ENCODE data around the gene CADPS.

The CADPS gene

DNA sequence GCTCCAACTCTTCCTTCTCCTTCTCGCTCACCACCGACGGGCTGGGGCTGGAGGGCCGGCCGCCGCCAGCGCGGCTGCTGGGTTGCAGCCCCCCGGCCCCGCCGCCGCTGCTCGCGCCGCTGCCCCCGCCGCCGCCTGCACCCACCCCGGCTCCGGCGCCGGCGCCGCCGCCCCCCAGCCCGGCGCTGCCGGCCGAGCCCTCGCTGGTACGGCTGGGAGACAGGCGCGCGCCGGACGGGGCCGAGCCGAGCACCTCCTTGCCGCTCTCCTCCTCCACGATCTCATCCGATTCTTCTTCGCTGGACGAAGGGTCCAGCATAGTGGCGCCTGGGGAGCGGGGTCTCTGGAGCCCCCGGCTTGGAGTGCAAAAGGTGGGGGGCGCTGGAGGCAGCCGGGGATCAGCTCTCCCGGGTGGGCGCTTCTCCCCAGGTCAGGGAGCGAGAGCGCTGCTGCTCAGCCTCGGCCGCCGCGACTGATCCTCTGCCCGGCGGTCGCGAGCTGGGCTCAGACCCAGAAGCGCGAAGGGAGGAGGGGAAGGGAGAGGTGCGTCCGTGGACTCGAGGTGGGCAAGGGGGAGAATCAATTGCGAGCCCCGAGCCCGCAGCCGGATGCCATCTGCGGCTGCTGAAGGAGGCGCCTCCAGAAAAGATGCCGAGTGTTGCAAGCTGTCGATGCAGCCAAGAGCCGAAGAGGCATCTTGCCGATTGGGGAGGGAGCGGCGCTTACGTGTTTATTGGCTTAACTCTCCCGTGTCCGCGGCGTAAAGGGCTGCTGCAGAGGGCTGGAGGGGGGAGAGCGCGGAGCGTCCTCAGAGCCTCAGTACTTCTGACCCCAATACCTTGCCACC lies at the start of gene CADPS:
TSS of gene CADPS (minus strand) at position 706 of the 847 bp plus-strand sequence. CDS start at position 319, 387 bp downstream.
- DNase-seq, result no peak

DNA sequence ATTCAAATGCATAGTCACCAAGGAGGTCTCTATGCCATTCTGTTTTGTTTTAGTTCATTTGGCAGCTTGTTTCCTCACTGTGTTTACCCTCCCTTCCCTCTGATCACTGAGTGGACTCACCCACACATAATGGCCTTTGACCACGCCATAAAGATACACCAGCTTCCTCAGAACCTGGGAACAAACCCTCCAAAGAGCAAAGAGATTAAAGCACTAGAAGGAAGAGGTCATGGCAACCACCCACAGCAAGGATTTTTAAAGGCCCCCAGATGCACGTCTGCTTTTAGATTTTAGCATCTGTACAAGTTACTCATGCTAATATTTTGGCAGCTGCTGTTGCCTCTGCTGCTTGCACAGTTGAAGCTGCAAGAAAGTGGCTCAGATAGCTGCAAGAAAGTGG lies 47.9 kb upstream of the CADPS start:
- no peak for DNase-seq

DNA sequence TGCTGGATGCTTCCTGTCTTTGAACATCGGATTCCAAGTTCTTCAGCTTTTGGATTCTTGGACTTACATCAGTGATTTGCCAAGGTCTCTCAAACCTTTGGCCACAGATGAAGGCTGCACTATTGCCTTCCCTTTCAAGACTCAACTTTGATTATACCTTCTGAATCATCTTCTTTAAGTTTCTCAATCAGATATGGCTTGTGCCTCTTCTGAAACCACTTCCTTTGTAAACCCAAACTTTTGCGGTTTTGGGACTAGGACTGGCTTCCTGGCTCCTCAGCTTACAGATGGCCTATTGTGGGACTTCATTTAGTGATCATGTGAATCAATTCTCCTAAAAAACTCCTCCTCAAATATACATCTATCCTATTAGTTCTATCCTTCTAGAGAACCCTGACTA lies 47.1 kb upstream of the CADPS start:
- no peak for DNase-seq

DNA sequence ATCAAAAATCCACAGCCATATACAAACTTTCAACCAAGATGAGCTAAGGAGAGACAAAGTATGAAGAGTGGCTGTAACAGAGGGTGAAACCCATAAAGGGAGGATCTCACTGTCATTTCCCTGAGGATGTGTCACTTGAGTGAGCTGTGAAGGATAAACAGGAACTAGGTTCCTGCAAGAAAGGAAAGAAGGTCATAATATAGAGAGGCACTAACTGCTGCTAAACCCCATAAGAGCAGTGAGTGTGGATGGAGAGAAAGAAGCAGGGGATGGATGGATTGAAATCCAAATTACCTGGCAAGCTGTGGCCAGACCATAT lies 45.2 kb upstream of the CADPS start:
- no peak for DNase-seq

DNA sequence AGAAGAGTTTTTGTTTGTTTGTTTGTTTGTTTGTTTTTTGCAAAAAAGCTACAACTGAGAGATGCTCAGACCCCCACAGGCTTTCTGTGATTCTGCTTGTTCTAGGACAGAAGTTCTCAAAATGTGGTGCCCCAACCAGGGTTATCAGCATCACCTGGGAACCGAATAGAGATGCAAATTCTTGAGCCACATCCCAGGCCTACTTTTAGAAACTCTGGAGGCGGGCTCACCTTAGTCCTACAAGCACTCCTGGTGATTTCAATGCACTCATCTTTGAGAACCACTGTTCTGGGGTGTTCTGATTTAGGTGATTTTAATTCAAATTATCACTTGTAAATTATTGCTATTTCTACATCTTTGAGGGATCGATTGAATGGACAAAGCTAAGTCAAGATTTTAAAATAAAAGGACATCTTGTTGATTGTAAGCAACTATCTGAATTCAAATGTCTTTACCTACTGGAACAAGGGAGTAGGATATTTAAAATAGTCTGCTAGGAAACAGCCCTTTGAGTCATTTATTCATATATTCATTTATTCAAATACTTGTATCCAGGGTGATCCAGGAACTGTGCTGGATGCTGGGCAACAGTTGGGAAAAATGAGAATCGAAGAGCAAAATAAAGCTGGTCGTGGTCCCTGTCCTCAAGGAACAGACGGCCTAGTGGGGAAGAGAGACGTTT lies 44.7 kb upstream of the CADPS start:
- no peak for DNase-seq

DNA sequence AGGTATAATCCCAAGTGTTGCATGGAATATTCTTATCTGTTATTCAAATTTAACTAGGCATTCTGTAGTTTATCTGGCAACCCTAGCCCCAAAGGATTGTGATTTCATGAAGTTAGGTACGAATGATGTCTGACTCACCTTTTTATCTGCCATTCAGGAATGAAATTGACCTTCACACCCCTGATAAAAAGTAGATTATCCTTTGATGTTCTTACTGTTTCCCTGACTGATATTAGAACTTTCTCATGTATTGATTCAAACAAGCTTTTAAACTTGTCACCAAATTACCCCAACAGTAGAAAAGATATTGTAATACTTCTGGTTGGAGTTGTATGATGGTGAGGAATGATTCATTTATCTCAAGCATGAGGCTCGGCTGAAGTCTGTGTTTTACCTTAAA lies 43.6 kb upstream of the CADPS start:
- no peak for DNase-seq

DNA sequence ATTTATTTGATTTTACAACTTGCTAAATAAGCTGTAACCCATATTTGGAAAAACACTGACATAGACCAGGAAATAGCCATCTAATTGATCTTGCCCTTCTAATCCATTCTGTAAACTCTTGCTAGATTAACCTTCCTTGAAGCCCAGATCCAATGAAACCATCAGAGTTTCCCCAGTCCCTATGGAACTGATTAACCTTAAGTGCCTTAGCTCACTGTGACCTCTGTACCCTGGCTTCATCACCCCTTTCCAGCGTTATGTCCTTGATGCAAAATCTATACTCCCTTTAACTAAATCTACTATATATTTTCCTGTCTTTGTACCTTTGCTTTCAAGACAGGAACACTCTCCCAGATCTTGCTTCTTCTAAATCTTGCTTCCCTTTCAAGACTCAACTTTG lies 42.9 kb upstream of the CADPS start:
- no peak for DNase-seq

DNA sequence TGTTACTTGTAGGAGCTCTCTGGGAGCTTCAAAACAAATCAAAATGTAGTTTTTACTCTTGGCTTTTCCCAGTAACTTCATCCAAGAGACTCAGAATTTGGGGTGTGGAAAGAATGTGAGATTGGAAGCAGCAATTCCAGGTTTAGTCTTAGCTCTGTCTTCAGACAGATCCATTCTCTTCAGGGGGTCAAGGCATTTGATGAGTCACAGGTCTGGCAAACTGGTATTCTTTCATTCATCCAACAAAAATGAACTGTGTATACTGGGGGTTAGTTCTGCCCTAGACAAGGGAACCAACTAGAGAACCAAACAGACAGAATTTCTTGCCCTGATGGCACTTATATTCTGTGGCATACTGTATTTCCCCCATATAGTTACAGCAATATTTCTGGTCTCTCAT lies 36.3 kb upstream of the CADPS start:
- no peak for DNase-seq

DNA sequence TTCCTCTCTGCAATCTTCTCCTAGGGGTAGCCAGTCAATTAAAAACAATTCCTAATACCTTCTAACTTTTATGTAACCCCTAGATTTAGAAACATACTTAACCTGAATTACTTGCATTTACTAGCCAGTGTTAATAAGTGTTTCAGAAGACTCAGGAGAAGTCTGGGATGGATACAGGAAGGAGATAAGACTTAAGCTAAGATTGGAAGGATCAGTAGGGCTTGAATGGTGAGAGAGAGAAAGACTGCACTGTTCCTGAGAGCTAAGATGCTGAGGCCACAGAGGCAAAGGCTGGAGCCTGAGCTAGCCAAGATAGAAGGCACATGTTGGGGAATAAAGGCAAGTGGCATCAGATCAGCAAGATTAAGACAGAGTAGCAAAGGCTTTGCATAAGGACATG lies 30.1 kb upstream of the CADPS start:
- no peak for DNase-seq

DNA sequence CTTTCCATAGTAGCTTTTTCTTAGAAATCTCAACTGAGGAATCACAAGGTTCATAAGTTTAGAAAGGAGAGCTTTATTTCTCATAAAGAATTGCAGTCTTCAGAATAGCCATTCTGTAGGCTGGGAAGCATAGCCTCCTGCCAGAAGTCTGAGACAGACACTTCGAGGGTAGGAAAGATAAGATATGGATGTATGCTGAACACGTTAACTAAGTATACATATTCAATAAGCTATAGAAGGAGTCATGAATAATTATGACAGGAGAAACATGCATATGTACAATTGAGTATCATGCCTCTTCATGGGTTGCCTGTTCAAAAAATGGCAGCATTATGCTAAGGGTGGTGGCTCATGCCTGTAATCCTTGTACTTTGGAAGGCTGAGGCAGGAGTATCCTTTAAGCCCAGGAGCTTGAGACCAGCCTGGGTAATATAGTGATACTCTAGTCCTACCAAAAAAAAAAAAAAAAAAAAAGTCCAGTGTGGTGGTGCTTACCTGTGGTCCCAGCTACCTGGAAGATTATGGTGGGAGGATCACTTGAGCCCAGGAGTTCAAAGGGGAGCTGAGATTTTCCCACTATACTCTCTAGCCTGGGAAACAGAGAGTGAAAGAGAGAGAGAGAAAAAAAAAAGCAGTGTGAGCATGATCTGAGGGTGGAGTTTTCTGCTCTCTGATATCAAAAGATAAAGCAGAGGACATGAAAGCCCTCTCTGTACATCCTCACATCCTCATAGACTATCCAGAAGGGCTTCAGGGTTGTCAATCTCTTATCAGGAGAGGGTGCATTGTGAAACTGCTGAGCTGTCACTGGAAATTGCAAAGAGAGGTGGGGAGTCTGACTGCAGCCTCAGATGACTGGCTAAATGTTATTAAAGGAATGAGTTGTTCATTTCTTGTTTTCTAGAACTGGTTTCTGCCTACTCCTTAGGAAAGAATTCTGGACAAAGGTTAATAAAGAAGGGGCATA lies 23.6 kb upstream of the CADPS start:
- DNase-seq, result no peak

DNA sequence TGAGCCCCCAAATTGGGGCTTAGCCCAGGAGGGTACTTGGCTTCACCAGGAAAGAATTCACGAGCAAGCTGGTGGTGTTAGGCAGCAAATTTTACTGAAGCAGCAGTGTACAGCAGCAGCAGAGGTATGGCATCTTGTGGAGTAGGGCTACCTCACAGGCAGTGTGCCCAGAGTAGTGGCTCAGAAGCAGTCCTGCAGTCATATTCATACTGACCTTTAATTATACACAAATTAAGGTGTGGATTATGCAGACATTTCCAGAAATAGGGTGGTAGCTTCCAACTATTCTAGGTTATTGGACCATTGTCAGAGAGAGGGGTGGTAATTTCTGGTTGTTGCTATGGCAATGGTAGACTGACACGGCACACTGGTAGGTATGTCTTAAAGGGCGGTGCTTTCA lies 20.7 kb upstream of the CADPS start:
- DNase-seq, result no peak

DNA sequence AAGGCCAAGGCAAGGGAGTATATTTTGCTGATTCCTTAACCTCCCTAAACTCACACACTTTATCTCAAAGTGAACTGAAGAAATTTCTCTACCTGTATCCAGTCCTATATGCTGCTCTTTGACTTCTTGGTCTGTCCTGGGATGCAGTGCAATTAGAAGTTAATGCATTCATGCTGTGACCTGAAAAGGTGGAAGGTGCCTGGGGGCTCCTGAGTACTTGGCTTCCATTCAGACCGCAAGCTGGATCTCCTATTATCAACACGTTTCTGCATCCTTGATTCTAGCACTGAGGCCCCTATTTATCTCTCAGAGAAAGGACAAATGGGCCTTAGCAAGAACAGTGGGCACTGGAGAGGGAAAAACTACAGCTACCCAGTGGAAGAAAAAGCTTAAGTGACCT lies 17.7 kb upstream of the CADPS start:
- no peak for DNase-seq

DNA sequence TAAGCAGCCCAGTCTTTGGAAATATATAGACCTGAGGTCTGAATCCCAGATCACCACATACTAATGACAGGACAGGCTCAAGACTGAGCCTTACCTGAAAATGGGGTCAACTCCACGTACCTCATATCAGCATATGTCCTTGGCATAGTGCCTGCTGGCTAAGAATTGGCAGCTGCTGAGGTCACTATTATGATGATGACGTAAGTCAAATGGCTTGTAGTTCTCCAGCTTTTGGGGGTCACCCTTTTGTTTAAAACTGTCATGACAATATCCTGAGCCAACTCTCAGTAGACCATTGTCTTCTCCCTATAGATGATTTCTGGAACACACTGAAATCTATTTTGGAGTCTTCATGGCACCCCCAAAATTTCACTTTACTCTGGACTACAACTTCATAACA lies 16.8 kb upstream of the CADPS start:
- no peak for DNase-seq

DNA sequence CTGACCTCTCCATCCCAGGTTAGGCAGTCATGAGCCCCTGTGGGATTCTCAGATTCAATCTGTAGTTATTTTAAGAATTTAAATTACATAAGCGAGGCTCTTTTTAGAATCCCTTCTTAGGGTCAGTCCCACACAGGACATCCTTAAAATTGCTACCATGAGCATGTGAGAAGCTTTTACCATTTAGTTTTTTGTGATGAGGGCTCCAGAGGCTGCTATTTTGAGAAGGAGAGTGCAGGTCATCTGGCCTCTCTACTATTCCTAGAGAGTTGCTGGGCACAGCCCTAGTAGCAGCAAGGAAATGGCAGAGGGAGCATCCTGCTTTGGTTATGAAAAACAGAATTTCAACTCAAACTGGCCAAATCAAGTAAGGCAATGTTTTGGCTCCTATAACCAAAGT lies 13.6 kb upstream of the CADPS start:
- DNase-seq, result no peak

DNA sequence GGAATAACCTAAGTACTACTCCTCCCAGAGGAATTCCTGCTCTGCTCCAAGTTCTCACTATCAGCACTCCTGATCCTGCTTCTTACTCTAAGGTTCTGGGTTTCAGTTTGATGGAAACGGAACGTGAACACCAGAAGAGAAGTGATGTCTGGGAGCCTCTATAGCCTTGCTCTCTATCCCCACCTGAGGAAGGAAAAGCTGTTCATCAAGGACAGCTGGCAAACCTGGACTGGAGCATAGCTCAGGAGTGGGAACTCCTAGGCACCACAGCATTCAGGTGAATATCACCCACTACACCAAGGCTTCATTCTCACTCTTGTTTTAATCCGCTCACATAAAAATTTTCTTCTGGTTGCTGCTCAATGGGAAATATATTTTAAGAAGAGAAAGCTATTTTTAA lies 13.0 kb upstream of the CADPS start:
- DNase-seq, result no peak

DNA sequence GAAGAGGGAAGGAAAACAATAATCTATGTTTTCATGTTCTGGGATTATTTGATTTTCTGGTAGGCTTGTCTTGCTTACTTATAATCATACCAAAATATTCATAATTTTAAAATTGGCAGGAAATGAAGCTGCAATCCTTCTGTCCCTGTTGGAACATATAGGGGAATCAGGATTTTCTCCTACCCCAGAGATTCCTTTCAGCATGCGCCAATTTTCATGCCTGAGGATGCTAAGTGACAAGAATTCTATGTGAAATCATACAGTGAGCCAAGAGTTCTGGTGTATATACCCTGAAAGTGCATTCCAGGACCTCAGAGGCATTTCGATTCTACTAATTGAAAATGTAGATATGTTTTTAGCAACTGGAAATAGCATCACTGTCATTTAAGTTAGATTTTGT lies 9.9 kb upstream of the CADPS start:
- DNase-seq, result no peak

DNA sequence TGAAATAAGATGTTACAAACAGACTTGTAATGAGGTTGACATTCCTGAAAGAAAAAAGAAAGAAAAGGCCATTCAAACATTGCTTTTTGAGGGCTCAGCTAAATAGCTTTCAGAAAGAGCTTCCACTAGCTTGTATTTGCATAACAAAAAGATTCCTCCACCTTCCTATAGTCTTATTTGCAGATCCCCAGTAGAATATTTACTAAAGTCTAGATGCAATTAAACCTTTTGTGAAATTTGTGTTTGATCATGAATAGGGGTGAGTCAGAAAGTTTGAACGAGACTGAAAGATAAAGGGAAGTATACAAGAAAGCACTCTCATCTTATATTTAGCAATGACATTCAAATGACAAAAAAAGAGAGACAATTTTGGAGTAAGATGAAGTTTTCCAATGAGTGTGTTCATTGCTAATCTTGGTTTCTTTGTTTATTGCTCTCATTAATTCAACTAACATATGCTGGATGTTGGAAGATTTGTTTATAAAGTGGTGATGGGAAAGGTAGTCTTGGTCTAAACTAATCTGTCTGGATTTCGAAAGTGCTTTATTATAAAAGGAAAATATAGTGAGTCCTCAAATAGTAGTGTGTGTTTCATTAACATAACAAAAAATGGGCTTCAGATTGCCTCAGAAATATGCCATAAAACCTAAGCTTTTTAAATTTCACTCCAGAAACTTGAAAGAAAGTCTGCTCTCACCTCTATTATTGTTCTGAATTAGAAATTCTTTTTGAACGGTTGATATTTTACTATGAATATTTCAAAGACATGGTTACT lies 9.1 kb upstream of the CADPS start:
- DNase-seq, result no peak

DNA sequence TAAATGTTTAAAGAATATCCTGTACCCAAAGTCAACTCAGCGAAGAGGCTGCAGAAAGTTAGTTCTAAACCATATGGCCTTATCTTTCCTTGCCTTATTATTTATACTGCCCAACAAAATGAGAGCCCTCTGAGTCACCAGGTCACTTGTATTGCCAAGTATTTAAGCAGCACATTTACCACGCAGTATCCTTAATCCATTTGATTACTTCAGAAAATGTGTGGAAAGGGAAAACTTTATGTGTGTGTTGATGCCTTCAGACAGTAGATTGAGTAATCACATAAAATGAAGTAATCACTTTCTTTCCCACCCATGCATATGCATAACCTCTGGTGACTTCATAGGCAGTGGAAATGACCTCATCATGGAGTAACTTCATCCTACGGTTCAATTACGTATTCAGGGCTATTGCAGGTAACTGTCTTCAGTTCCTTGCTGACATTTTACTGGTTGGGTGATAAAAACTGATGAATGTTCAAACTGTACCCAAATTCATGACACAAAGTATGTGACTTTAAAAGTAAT lies 7.5 kb upstream of the CADPS start:
- DNase-seq, result no peak

DNA sequence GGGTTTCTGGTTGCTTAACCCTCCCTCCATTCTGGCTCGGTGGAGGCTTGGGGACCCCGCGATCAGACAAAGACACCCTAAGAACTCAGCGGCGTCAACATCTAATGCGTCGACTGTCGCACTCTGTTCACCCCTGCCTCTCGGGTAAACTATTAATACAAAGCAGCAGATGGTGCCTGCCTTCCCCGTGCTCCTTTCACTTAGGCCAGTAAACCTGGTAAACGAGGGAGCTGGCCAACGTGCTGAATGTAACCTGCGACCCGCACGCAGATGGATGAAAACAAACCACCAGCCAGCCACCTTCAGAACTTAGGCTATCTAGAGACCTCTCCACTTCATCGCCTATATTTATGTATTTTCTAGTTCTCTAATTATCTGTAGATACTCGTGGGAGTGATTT lies 848 bp upstream of the CADPS start:
- DNase-seq, result peak; percentile 23

DNA sequence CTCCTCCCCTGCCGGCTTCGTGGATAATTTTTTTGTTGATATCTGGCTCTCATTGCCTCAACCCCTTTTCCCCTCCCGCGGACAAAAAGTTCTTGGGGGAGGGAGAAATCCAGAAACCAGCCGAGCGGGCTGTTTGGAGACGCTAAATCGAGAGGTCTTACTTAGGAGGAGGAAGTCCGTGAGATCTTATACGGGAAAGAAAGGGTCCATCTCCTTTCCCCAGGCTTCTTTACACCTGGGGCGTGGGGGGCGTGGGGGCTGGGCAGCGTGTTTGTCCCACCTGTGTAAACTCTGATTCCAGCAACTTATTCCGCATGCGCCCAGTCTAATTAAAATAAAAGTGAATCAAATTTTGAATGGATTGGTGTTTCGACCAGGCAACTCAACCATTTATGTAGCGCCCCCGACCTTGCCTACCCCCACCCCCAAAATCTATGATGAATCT lies 364 bp upstream of the CADPS start:
- no peak for DNase-seq

DNA sequence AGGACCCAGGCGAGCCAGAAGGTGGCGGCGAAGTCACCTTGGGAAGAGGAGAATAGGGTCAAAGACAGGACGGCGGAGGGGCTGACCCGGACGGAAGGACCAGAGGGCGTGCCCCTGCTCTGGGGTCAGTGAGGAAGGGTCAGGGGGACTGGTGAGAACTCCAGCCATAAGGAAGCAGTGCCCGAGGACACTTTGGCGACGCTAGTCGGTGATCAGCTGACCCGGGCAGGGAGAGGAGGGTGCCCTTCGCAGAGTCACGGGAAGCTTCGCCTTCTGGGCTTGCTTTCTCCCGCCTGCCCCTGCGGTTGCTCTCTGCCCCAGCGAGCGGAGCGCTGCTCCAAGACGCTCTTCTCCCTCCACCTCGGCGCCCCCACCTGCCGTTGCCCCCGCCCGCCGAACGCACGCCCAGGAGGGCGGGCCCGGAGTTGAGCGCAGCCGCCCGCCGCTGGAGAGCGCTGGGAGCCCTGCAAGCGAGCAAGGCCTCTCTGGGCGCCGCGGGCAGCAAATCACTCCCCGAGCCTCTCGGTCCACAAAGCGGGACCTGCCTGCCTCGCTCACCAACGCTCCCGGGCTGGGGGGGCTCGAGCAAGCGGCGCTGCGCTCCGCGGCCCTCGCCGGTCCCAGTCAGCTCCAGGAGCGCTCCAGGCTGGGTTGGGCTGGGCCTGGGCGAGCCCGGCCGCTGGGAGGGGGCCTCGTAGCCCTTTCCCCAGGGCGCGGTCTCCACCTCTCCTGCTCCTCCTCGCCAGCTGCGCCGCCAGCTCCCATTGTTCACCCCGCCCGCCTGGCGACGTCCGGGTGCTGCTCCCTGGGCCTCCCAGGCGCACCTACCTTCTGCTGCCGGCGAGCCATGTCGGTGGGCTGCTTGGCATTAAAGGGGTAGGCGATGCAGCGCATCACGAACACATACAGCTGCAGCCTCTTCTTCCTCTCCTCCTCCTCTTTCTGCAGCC lies 1.2 kb downstream of the CADPS start:
- no peak for DNase-seq

Data from T1000 (cell line).